Activated CD8-positive, alpha-beta memory T cell treated with anti-CD3 and anti-CD28 coated beads, Interleukin-2, amount 10 ng/mL, durations not matched to agents 7 days and 5 days (primary cell): ENCODE data around the gene TRPV3. TPM values are rescaled to one million over a fixed set of nuclear protein-coding genes. Genes with fewer than 3 reads are reported as not detected.
"Not testable (repeated sequence)": the region's sequence is repeated elsewhere in the genome, so short reads cannot be mapped to it uniquely, and the experiment has no call there.

ENCODE experiments used
- ATAC-seq: fragments of 150-1000 bp; cut with Tn5 transposase; one replicate; pipeline ENCODE4 v1.10.0; 2021; ENCODE audit warnings: moderate library complexity
- CTCF ChIA-PET: fragments of 350-600 bp; sonication (Branson Sonifier 250); formaldehyde crosslinking; loops from one replicate; lab custom pipeline; 2021; ENCODE audit warnings: antibody characterized with exemption; lab: Charles Lee
- DNase-seq: peaks from one replicate; pipeline ENCODE4 v3.0.0-alpha.2; 2020
- H3K27ac Mint-ChIP-seq: one replicate; pipeline ENCODE4 v1.8.0; 2021; ENCODE audit warnings: mild to moderate bottlenecking, mixed read lengths
- H3K27me3 Mint-ChIP-seq: one replicate; pipeline ENCODE4 v1.8.0; 2021; ENCODE audit warnings: mixed read lengths
- H3K36me3 Mint-ChIP-seq: one replicate; pipeline ENCODE4 v1.8.0; 2021; ENCODE audit warnings: mild to moderate bottlenecking, mixed read lengths
- H3K4me1 Mint-ChIP-seq: one replicate; pipeline ENCODE4 v1.8.0; 2021; ENCODE audit warnings: mixed read lengths
- H3K4me3 Mint-ChIP-seq: one replicate; pipeline ENCODE4 v1.8.0; 2021; ENCODE audit warnings: mild to moderate bottlenecking, moderate library complexity, mixed read lengths
- H3K9me3 Mint-ChIP-seq: one replicate; pipeline ENCODE4 v1.8.0; 2022; ENCODE audit warnings: low read depth, mixed read lengths
- total RNA-seq, 2 experiments: library from RNA; stranded (reverse); gene quantifications; one replicate each; pipeline ENCODE4 v1.2.3, GENCODE V29; 2021

Gene TRPV3
- total RNA-seq, 2 experiments from 2014 or later: 0.41 to 0.98 TPM

GRCh38 chr17:3532106-3532858, 25.3 kb downstream of the TRPV3 start:
- CTCF ChIA-PET: no interaction called here
- Mint-ChIP-seq H3K4me1 (peaks cover 4% of the 10 kb centered on the region), H3K36me3 (no peaks in the 10 kb centered on the region), H3K27me3 (peaks cover 11% of the 10 kb centered on the region), H3K9me3 (no peaks in the 10 kb centered on the region), H3K27ac (no peak overlapping the region), H3K4me3 (no peak overlapping the region)
- ATAC-seq (no peak), DNase-seq (no peak)

GRCh38 chr17:3531266-3532101, 26.1 kb downstream of the TRPV3 start:
- H3K27me3 Mint-ChIP-seq: peaks cover 8% of the 10 kb centered on the region
- ATAC-seq (no peak), DNase-seq (no peak)
- peaks cover 4% of the 10 kb centered on the region for H3K4me1 Mint-ChIP-seq
- no peak overlapping the region for H3K27ac Mint-ChIP-seq
- no peaks in the 10 kb centered on the region for H3K36me3 Mint-ChIP-seq
- no peaks in the 10 kb centered on the region for H3K9me3 Mint-ChIP-seq
- no peak overlapping the region for H3K4me3 Mint-ChIP-seq
- CTCF ChIA-PET: no interaction called here

- peaks cover 4% of the 10 kb centered on the region for H3K4me1 Mint-ChIP-seq
- CTCF ChIA-PET: no interaction called here
- ATAC-seq (no peak), DNase-seq (no peak)
- H3K27ac Mint-ChIP-seq: no peak overlapping the region
- H3K4me3 Mint-ChIP-seq: no peak overlapping the region
- no peaks in the 10 kb centered on the region for H3K36me3 Mint-ChIP-seq
- peaks cover 4% of the 10 kb centered on the region for H3K27me3 Mint-ChIP-seq
- no peaks in the 10 kb centered on the region for H3K9me3 Mint-ChIP-seq
Observed at GRCh38 chr17:3529817-3530741, 27.5 kb downstream of the TRPV3 start.

DNA sequence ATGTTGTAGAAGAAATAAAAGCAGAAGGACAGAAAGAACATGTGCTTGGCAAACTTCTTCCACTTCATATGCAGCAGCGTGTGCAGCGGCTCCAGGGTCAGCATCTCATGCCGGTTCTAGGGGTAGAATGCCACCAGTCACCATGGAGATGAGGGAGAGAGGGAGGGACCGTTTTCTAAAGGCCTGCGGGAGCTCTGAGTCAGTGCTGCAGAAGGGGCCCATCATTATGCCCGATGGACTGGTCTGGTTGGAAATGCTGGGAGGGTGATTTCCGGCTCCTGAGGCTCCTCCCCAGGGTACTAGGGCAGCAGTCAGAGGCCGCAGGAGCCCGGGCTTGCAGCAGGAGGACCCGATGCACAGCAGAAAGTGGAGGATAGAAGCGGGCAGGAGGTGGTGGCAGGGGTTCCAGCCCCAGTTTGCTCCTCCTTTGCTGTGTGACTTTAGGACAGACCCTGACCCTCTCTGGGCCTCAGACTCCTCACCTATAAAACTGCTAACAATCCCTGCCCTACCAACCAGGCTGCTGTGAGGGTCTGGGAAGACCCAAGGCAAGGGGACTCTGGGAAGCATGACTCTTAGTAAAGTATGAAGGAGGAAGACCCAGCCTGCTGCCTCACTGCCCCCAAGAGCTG, 28.6 kb downstream of the TRPV3 start:
- no peaks in the 10 kb centered on the region for H3K9me3 Mint-ChIP-seq
- DNase-seq: no peak
- ATAC-seq: no peak
- H3K4me3 Mint-ChIP-seq: no peak overlapping the region
- no peaks in the 10 kb centered on the region for H3K4me1 Mint-ChIP-seq
- CTCF ChIA-PET: no interaction called here
- no peaks in the 10 kb centered on the region for H3K36me3 Mint-ChIP-seq
- no peak overlapping the region for H3K27ac Mint-ChIP-seq
- H3K27me3 Mint-ChIP-seq: no peaks in the 10 kb centered on the region

DNA sequence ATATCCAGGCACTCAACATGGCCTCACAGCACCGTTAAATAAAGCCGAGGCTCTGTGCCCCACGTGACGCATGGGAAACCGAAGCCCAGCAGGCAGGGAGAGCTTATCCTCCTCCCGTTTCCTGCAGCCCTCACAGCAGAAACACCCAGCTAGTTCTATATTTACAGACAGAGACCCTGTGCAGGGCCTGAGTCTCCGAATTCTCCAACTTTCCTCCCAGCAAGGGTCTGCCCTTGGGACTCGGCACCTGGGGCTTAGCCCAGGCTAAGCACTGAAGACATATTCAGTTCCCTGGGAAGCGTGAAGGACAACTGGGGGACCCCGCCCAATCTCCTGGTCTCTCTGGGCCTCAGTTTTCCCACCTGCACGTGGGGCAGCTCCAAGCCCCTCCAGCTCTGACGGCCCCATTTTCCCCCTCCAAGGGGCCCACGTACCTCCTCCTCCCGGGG, 29.2 kb downstream of the TRPV3 start:
- Mint-ChIP-seq H3K4me3 (no peak overlapping the region), H3K27ac (no peak overlapping the region), H3K9me3 (no peaks in the 10 kb centered on the region), H3K36me3 (no peaks in the 10 kb centered on the region), H3K4me1 (no peaks in the 10 kb centered on the region), H3K27me3 (no peaks in the 10 kb centered on the region)
- ATAC-seq (no peak), DNase-seq (no peak)
- CTCF ChIA-PET: no interaction called here

DNA sequence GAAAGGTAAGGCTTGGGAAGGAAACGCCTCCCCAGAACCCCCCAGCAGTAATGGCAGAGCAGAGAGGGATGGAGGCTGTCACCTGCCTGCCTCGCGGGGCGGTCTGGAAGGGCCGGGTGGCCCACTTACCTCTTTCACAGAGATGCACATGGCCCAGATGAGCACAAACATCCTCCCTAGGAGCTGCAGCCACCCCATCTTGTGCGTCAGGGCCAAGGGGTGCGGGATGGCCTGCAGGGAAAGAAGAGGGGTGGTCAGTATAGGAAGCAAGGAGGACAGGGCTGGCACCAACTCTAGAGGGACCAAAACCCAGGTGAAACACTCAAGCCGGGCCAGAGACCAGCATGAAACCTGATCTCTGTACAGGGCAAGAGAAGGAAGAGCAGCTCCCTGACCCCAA, 29.7 kb downstream of the TRPV3 start:
- DNase-seq (no peak), ATAC-seq (no peak)
- H3K4me3 Mint-ChIP-seq: no peak overlapping the region
- no peak overlapping the region for H3K27ac Mint-ChIP-seq
- no peaks in the 10 kb centered on the region for H3K4me1 Mint-ChIP-seq
- no peaks in the 10 kb centered on the region for H3K9me3 Mint-ChIP-seq
- no peaks in the 10 kb centered on the region for H3K36me3 Mint-ChIP-seq
- CTCF ChIA-PET: no interaction called here
- no peaks in the 10 kb centered on the region for H3K27me3 Mint-ChIP-seq

- ATAC-seq: no peak
- no peaks in the 10 kb centered on the region for H3K27me3 Mint-ChIP-seq
- no peaks in the 10 kb centered on the region for H3K4me1 Mint-ChIP-seq
- no peak for DNase-seq
- no peak overlapping the region for H3K4me3 Mint-ChIP-seq
- CTCF ChIA-PET: no interaction called here
- H3K9me3 Mint-ChIP-seq: no peaks in the 10 kb centered on the region
- no peak overlapping the region for H3K27ac Mint-ChIP-seq
- no peaks in the 10 kb centered on the region for H3K36me3 Mint-ChIP-seq
Observed at GRCh38 chr17:3527468-3527867, 30.1 kb downstream of the TRPV3 start.

DNA sequence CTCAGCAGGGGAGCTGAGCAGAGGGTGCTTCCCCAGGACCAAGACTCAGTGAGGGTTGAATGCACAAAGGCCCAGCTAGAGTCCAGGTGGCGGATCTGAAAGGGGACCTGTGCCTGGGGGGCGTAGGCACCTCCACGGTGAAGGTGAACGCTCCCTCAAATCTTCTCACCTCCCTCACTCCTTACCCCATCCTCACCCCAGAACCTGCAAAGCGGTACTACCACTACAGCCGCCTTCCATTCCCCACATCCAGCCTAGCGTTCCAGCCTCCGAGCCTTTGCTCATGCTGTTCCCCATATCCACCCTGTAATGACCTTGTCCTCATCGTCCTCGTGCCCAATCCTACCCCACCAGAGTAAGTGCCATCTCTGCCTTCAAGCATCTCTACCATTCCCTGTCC, 30.6 kb downstream of the TRPV3 start:
- no peaks in the 10 kb centered on the region for H3K9me3 Mint-ChIP-seq
- CTCF ChIA-PET: no interaction called here
- H3K27me3 Mint-ChIP-seq: no peaks in the 10 kb centered on the region
- no peak for ATAC-seq
- no peak overlapping the region for H3K27ac Mint-ChIP-seq
- no peaks in the 10 kb centered on the region for H3K36me3 Mint-ChIP-seq
- no peak overlapping the region for H3K4me3 Mint-ChIP-seq
- H3K4me1 Mint-ChIP-seq: no peaks in the 10 kb centered on the region
- DNase-seq: no peak

DNA sequence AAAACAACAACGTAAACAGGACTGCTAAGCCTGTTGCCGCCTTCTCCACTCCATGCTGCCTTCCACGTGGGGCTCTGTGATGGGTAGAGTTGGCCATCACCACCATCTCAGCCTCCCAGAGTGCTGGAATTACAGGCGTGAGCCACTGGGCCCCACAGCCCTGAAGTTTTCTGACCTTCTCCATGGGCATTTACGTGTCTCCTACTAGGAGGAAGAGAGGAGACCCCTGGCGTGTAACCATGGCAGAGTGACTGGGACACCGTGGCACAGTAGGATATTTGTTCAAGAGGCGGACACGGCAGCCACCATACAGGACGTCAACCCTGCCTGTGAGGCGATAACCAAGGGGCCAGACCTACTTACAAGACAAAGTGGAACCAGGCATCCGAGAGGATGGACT, 31.1 kb downstream of the TRPV3 start:
- ATAC-seq (no peak), DNase-seq (no peak)
- Mint-ChIP-seq H3K4me1 (no peaks in the 10 kb centered on the region), H3K4me3 (no peak overlapping the region), H3K27me3 (no peaks in the 10 kb centered on the region), H3K27ac (no peak overlapping the region), H3K36me3 (no peaks in the 10 kb centered on the region), H3K9me3 (no peaks in the 10 kb centered on the region)
- CTCF ChIA-PET: no interaction called here

DNA sequence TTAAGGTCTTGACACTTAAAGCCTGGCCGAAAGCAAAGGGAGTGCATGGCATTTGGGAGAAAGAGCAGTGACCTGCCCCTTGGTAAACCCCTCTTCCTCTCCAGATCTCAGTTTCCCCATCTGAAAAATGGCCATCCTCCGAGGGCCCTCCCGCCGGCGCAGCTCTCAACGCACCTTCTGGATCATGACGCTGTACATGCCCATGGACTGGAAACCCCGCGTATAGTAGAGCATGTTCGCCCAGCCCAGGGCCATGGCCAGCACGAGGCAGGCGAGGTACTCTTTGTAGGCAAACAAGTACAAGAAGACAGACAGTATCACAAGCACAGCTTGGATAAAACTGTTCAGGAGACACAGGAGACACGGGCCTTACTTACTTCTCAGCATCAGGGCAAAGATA, 33.6 kb downstream of the TRPV3 start:
- Mint-ChIP-seq H3K27ac (no peak overlapping the region), H3K4me1 (no peaks in the 10 kb centered on the region), H3K9me3 (no peaks in the 10 kb centered on the region), H3K27me3 (no peaks in the 10 kb centered on the region), H3K4me3 (no peak overlapping the region), H3K36me3 (no peaks in the 10 kb centered on the region)
- DNase-seq (no peak), ATAC-seq (no peak)
- CTCF ChIA-PET: no interaction called here

DNA sequence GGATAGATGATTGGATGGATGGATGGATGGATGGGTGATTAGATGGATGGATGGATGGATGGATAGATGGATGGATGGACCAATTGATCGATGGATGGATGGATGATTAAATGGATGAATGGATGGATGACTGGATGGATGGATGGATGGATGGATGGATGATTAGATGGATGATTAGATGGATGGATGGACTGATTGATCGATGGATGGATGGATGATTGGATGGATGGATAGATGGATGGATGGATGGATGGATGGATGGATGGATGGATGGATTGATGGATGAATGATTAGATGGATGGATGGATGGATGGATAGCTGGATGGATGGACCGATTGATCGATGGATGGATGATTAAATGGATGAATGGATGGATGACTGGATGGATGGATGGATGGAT, 38.1 kb downstream of the TRPV3 start:
- H3K36me3 Mint-ChIP-seq, H3K9me3 Mint-ChIP-seq, ATAC-seq, H3K27me3 Mint-ChIP-seq, H3K27ac Mint-ChIP-seq, CTCF ChIA-PET, H3K4me3 Mint-ChIP-seq, H3K4me1 Mint-ChIP-seq, DNase-seq: not testable (repeated sequence)

- no peaks in the 10 kb centered on the region for H3K9me3 Mint-ChIP-seq
- no peak for DNase-seq
- no peaks in the 10 kb centered on the region for H3K4me1 Mint-ChIP-seq
- CTCF ChIA-PET: no interaction called here
- H3K27ac Mint-ChIP-seq: no peak overlapping the region
- no peaks in the 10 kb centered on the region for H3K36me3 Mint-ChIP-seq
- H3K27me3 Mint-ChIP-seq: no peaks in the 10 kb centered on the region
- no peak for ATAC-seq
- no peak overlapping the region for H3K4me3 Mint-ChIP-seq
Observed at GRCh38 chr17:3514873-3515272, 42.7 kb downstream of the TRPV3 start.

- ATAC-seq, DNase-seq, H3K27ac Mint-ChIP-seq, CTCF ChIA-PET, H3K36me3 Mint-ChIP-seq, H3K27me3 Mint-ChIP-seq, H3K9me3 Mint-ChIP-seq, H3K4me1 Mint-ChIP-seq, H3K4me3 Mint-ChIP-seq: not testable (repeated sequence)
Observed at GRCh38 chr17:3514167-3514566, 43.4 kb downstream of the TRPV3 start.
